SH-SY5Y (cell line): ENCODE measurements around the gene PPP2CA.

Experiments used
- GATA2 ChIP-seq: IDR thresholded peaks from 2 replicates; pipeline ENCODE4 v1.6.1; 2011; ENCODE audit warnings: mild to moderate bottlenecking, low read depth, low read length
- GATA3 ChIP-seq: IDR thresholded peaks from 2 replicates; pipeline ENCODE4 v1.6.1; 2011; ENCODE audit warnings: low read depth, mild to moderate bottlenecking, low read length, moderate library complexity

GRCh38 chr5:134203630-134204029, 22.2 kb downstream of the PPP2CA start:
- TF ChIP-seq GATA3 (no peak), GATA2 (no peak)
